Parathyroid adenoma (tissue), 2 donors: ENCODE data around the gene DGKD.

Experiments used
- H2AFZ ChIP-seq: fragments of 300-600 bp; sonication (generic); one replicate; pipeline ENCODE4 v1.7.0; 2017; ENCODE audit warnings: antibody characterized with exemption, mild to moderate bottlenecking
- H3K27ac ChIP-seq: fragments of 300-600 bp; sonication (generic); one replicate; pipeline ENCODE4 v1.7.0; 2017
- H3K27me3 ChIP-seq: fragments of 300-600 bp; sonication (generic); one replicate; pipeline ENCODE4 v1.7.0; 2017; ENCODE audit warnings: low read length; ENCODE audit not compliant: control insufficient read depth, insufficient read depth
- H3K36me3 ChIP-seq: fragments of 300-600 bp; sonication (generic); one replicate; pipeline ENCODE4 v1.7.0; 2017; ENCODE audit warnings: low read length; ENCODE audit not compliant: control insufficient read depth, insufficient read depth
- H3K4me1 ChIP-seq: fragments of 300-600 bp; sonication (generic); one replicate; pipeline ENCODE4 v1.7.0; 2017; ENCODE audit warnings: control low read depth
- H3K4me2 ChIP-seq: fragments of 300-600 bp; sonication (generic); one replicate; pipeline ENCODE4 v1.7.0; 2017; ENCODE audit warnings: low read length
- H3K4me3 ChIP-seq: fragments of 300-600 bp; sonication (generic); one replicate; pipeline ENCODE4 v1.7.0; 2017; ENCODE audit warnings: low read depth, low read length
- H3K79me2 ChIP-seq: fragments of 300-600 bp; sonication (generic); one replicate; pipeline ENCODE4 v1.7.0; 2017; ENCODE audit warnings: control low read depth
- H3K9ac ChIP-seq: fragments of 300-600 bp; sonication (generic); one replicate; pipeline ENCODE4 v1.7.0; 2017; ENCODE audit warnings: mild to moderate bottlenecking
- H3K9me3 ChIP-seq: fragments of 300-600 bp; sonication (generic); one replicate; pipeline ENCODE4 v1.7.0; 2017; ENCODE audit warnings: low read length; ENCODE audit not compliant: control insufficient read depth
- CTCF ChIP-seq: fragments of 300-600 bp; sonication (generic); IDR thresholded peaks from one replicate; pipeline ENCODE4 v1.7.0; 2017; ENCODE audit warnings: antibody characterized with exemption, mild to moderate bottlenecking
- donor health status: primary hyperparathyroidism.

Gene DGKD

GRCh38 chr2:233368756-233369155 is 14.5 kb downstream of the DGKD start:
- Histone ChIP-seq H3K36me3 (no peaks in the 10 kb centered on the region), H3K27me3 (no peaks in the 10 kb centered on the region), H3K4me3 (no peak overlapping the region), H2AFZ (no peak overlapping the region), H3K4me2 (no peak overlapping the region), H3K9me3 (no peaks in the 10 kb centered on the region), H3K9ac (no peak overlapping the region), H3K79me2 (peaks cover 4% of the 10 kb centered on the region), H3K27ac (no peak overlapping the region), H3K4me1 (no peaks in the 10 kb centered on the region)
- TF ChIP-seq CTCF = no peak

- Histone ChIP-seq H2AFZ (no peak overlapping the region), H3K36me3 (no peaks in the 10 kb centered on the region), H3K79me2 (peaks cover 4% of the 10 kb centered on the region), H3K9me3 (no peaks in the 10 kb centered on the region), H3K27me3 (no peaks in the 10 kb centered on the region), H3K9ac (no peak overlapping the region), H3K27ac (no peak overlapping the region), H3K4me2 (no peak overlapping the region), H3K4me3 (no peak overlapping the region), H3K4me1 (no peaks in the 10 kb centered on the region)
- no peak for TF ChIP-seq CTCF
Measured at GRCh38 chr2:233369462-233369861, 15.2 kb downstream of the DGKD start.

DNA sequence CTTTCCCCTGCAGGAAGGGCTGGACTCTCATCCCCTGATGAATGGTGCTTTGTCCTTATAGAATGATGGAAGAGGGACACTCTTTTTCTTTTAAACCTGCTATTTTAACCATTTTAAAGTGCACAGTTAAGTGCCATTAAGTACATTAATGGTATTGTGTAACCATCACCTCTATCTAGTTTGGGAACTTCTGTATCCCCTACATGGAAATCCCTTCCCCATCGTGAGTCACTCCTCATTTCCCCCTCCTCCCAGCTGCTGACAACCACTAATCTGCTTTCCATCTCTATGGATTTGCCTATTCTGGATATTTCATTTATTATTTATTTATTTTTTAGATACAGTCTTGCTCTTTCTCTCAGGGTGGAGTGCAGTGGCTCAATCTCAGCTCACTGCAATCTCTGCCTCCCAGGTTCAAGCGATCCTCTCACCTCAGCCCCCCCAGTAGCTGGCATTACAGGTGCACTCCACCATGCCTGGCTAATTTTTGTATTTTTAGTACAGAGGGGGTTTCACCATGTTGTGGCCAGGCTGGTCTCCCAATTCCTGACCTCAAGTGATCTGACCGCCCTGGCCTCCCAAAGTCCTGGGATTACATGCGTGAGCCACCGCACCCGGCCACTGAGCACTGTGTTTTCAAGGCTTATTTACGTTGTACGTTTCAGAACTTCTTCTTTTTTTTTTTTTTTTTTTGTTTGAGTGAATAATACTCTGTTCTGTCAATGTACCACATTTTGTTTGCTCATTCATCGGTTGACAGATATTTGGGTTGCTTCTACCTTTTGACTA is 15.8 kb downstream of the DGKD start:
- Histone ChIP-seq H3K4me2 (no peak overlapping the region), H2AFZ (no peak overlapping the region), H3K79me2 (peaks cover 4% of the 10 kb centered on the region), H3K4me3 (no peak overlapping the region), H3K4me1 (no peaks in the 10 kb centered on the region), H3K27me3 (no peaks in the 10 kb centered on the region), H3K27ac (no peak overlapping the region), H3K9ac (no peak overlapping the region), H3K36me3 (no peaks in the 10 kb centered on the region), H3K9me3 (no peaks in the 10 kb centered on the region)
- no peak for TF ChIP-seq CTCF

DNA sequence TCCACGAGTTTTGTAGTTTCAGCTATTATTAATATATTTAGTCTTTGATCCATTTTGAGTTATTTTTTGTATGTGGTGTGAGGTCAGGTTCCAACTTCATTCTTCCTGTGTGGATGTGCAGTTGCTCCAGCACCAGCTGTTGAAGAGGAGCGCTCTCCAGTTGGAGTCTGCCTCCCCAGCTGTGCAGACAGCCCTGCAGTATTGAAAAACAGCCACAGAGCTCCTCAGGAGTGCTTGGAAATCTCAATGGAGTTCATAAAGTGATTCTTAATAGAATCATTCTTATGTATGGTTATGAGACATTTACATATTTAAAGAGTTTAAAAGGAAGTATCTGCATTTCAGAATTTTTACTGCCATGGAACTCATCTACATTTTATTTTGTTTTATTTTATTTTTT is 17.3 kb downstream of the DGKD start:
- Histone ChIP-seq H3K27ac (no peak overlapping the region), H2AFZ (no peak overlapping the region), H3K4me1 (no peaks in the 10 kb centered on the region), H3K9me3 (no peaks in the 10 kb centered on the region), H3K36me3 (no peaks in the 10 kb centered on the region), H3K79me2 (peaks cover 2% of the 10 kb centered on the region), H3K9ac (no peak overlapping the region), H3K4me2 (no peak overlapping the region), H3K27me3 (no peaks in the 10 kb centered on the region), H3K4me3 (no peak overlapping the region)
- no peak for TF ChIP-seq CTCF

DNA sequence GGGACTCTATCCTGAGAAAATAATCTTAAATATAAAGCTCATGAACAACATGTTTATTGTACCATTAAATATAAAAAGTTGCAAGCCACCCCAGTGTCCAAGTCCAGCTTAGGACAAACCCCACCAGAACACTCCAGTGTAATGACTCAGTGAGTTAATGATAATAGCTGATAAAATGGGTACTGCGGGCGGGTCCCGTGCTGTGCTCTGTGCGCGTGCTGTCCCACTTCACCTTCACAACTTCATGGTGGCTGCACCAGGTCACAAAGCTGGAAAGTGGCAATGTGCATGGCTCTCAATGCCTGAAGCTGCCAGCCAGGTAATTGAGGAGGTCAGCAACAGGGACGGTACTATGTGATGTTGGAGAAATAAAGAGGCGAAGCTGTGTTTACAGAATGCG is 18.6 kb downstream of the DGKD start:
- Histone ChIP-seq H3K4me3 (no peak overlapping the region), H3K27me3 (no peaks in the 10 kb centered on the region), H3K79me2 (peaks cover 5% of the 10 kb centered on the region), H3K4me1 (no peaks in the 10 kb centered on the region), H3K36me3 (no peaks in the 10 kb centered on the region), H3K4me2 (no peak overlapping the region), H2AFZ (no peak overlapping the region), H3K27ac (no peak overlapping the region), H3K9me3 (no peaks in the 10 kb centered on the region), H3K9ac (no peak overlapping the region)
- TF ChIP-seq CTCF = no peak
